Endometrial microvascular endothelial cells (primary cell): ENCODE data around the gene ACTG2. TPM values are rescaled to one million over a fixed set of nuclear protein-coding genes. Genes with fewer than 3 reads are reported as not detected.

Experiments
- in situ Hi-C: cut with HindIII; loops from 2 replicates; pipeline ENCODE4 v1.10.0; 2017; ENCODE audit warnings: low sequenced_read_pairs, low pct_unique_long_range_greater_than_20kb; ENCODE audit errors: inconsistent ontology term
- total RNA-seq: library from RNA; depleted of rRNA; stranded (reverse); fragments of >200 nt; gene quantifications from one replicate; pipeline ENCODE4 v1.2.3, GENCODE V29; 2015; ENCODE audit errors: inconsistent ontology term

Gene ACTG2
- total RNA-seq, 1 donor from 2014 or later, result 2.7 TPM

GRCh38 chr2:73908689-73909652 is 16.2 kb downstream of the ACTG2 start:
- in situ Hi-C loops, result no loop called here

GRCh38 chr2:73910873-73911547 is 18.2 kb downstream of the ACTG2 start:
- in situ Hi-C loops, result no loop called here

GRCh38 chr2:73911548-73912208 is 18.9 kb downstream of the ACTG2 start:
- in situ Hi-C loops, result no loop called here

- in situ Hi-C loops, result no loop called here
Observed at GRCh38 chr2:73913414-73914054, 20.7 kb downstream of the ACTG2 start.

GRCh38 chr2:73914667-73915066 is 21.9 kb downstream of the ACTG2 start:
- in situ Hi-C loops, result no loop called here

GRCh38 chr2:73915437-73915993 is 22.7 kb downstream of the ACTG2 start:
- in situ Hi-C loops, result no loop called here

- in situ Hi-C loops, result no loop called here
Observed at GRCh38 chr2:73916666-73917065, 23.9 kb downstream of the ACTG2 start.

- in situ Hi-C loops, result no loop called here
Observed at GRCh38 chr2:73917296-73917695, 24.5 kb downstream of the ACTG2 start.

- in situ Hi-C loops, result no loop called here
Observed at GRCh38 chr2:73917696-73918207, 24.9 kb downstream of the ACTG2 start.

- in situ Hi-C loops, result no loop called here
Observed at GRCh38 chr2:73918856-73919255, 26.0 kb downstream of the ACTG2 start.

- in situ Hi-C loops, result no loop called here
Observed at GRCh38 chr2:73919596-73920228, 26.9 kb downstream of the ACTG2 start.

- in situ Hi-C loops, result no loop called here
Observed at GRCh38 chr2:73920577-73921545, 28.1 kb downstream of the ACTG2 start.

GRCh38 chr2:73921581-73921980 is 28.8 kb downstream of the ACTG2 start:
- in situ Hi-C loops, result no loop called here

GRCh38 chr2:73922681-73923080 is 29.9 kb downstream of the ACTG2 start:
- in situ Hi-C loops, result no loop called here

GRCh38 chr2:73925033-73925704 is 32.4 kb downstream of the ACTG2 start:
- in situ Hi-C loops, result no loop called here

GRCh38 chr2:73925853-73926492 is 33.2 kb downstream of the ACTG2 start:
- in situ Hi-C loops, result no loop called here
